K562 (cell line): ENCODE measurements around the gene GLMP. TPM values are rescaled to one million over a fixed set of nuclear protein-coding genes. Genes with fewer than 3 reads are reported as not detected.

Experiments used
- ARID2 ChIP-seq: fragments of 450-650 bp; IDR thresholded peaks from 2 replicates; pipeline ENCODE4 v1.6.1; 2017; ENCODE audit warnings: antibody characterized with exemption, mild to moderate bottlenecking
- CHD2 ChIP-seq: IDR thresholded peaks from 2 replicates; pipeline ENCODE4 v1.6.1; 2011; ENCODE audit warnings: low read depth, low read length
- CREB1 ChIP-seq, 2 experiments: sonication (generic) in 1 of 2; formaldehyde crosslinking in 1 of 2; IDR thresholded peaks; 2 replicates each; pipeline versions ENCODE4 v1.6.1 to v1.8.0; 2012 to 2022; ENCODE audit warnings: inconsistent platforms in 1 of 2, mild to moderate bottlenecking in 1 of 2, missing genetic modification reagents in 1 of 2, moderate library complexity in 1 of 2
- FOXA1 ChIP-seq: fragments of 450-650 bp; IDR thresholded peaks from 2 replicates; pipeline ENCODE4 v1.6.1; 2016; ENCODE audit warnings: mild to moderate bottlenecking, borderline replicate concordance
- HCFC1 ChIP-seq: IDR thresholded peaks from 2 replicates; pipeline ENCODE4 v1.6.1; 2012; ENCODE audit warnings: low read depth, low read length, improper control_type of control experiment
- HDAC1 ChIP-seq, 2 experiments: fragments of 450-650 bp; IDR thresholded peaks; 2 replicates each; pipeline ENCODE4 v1.6.1; 2016 to 2017; ENCODE audit warnings: inconsistent platforms in 1 of 2, mild to moderate bottlenecking in 1 of 2, moderate library complexity in 1 of 2
- HNRNPH1 ChIP-seq: fragments of 200-400 bp; formaldehyde crosslinking; optimal IDR thresholded peaks from 2 replicates; pipeline ENCODE3; 2017; ENCODE audit warnings: low read depth, mild to moderate bottlenecking, low read length, moderate library complexity
- HOXB6 ChIP-seq: fragments of 250-450 bp; sonication (Bioruptor Pico); IDR thresholded peaks from 2 replicates; pipeline ENCODE4 v1.5.1; 2022; ENCODE audit warnings: mild to moderate bottlenecking, borderline replicate concordance
- KDM4B ChIP-seq, 2 experiments: fragments of 450-650 bp in 1 of 2; sonication (generic) in 1 of 2; IDR thresholded peaks; 2 replicates each; pipeline ENCODE4 v1.6.1; 2016 to 2017; ENCODE audit warnings: borderline replicate concordance in 2 of 2, antibody characterized with exemption in 1 of 2, low read depth in 1 of 2, mild to moderate bottlenecking in 1 of 2
- NFXL1 ChIP-seq: fragments of 450-650 bp; formaldehyde crosslinking; IDR thresholded peaks from 2 replicates; pipeline ENCODE4 v1.4.0; 2021; ENCODE audit warnings: mild to moderate bottlenecking
- NR2C2 ChIP-seq, 2 experiments: fragments of 200-800 bp in 1 of 2; sonication (Bioruptor generic) in 1 of 2; sonication (generic) in 1 of 2; formaldehyde crosslinking in 1 of 2; IDR thresholded peaks; 2 replicates each; pipeline versions ENCODE4 v1.6.1 to v1.8.0; 2016 to 2022; ENCODE audit warnings: mild to moderate bottlenecking in 1 of 2, missing compliant biosample characterization in 1 of 2, missing genetic modification characterization in 1 of 2, missing genetic modification reagents in 1 of 2
- TAF1 ChIP-seq: IDR thresholded peaks from 2 replicates; pipeline ENCODE4 v1.6.1; 2011; ENCODE audit warnings: mild to moderate bottlenecking, low read length, moderate library complexity; ENCODE audit not compliant: insufficient read depth, control insufficient read depth, severe bottlenecking; ENCODE audit errors: extremely low read depth
- ZC3H4 ChIP-seq: sonication (generic); formaldehyde crosslinking; IDR thresholded peaks from 2 replicates; pipeline ENCODE4 v1.9.0; 2021; ENCODE audit warnings: missing genetic modification reagents, borderline replicate concordance
- ZNF175 ChIP-seq: fragments of 200-800 bp; sonication (Bioruptor generic); IDR thresholded peaks from 2 replicates; pipeline ENCODE4 v1.6.1; 2016; ENCODE audit warnings: low read depth, mild to moderate bottlenecking, missing genetic modification characterization, missing compliant biosample characterization
- ZNF444 ChIP-seq: fragments of 250-450 bp; sonication (Bioruptor Pico); IDR thresholded peaks from 2 replicates; pipeline ENCODE4 v1.4.0; 2020; ENCODE audit warnings: mild to moderate bottlenecking, moderate library complexity
- polyA plus RNA-seq, 8 experiments: library from polyadenylated mRNA; depleted of rRNA in 4 of 8; stranded (reverse) in 5 of 8; unstranded in 3 of 8; fragments of >200 nt; fragmentation: Nextera tagmentation in 2 of 8; fragmentation: Illumina TruSeq in 1 of 8; extraction: Ambion mirVana in 2 of 8; extraction: Trizol in 1 of 8; gene quantifications; 2 replicates each; pipeline versions ENCODE4 v1.2.1 to v1.2.3, GENCODE V29; 2011 to 2014; ENCODE audit warnings: inconsistent platforms in 1 of 8, missing spikeins in 1 of 8
- total RNA-seq, 7 experiments: library from RNA; depleted of rRNA in 6 of 7; stranded (reverse); fragments of >200 nt in 6 of 7; fragmentation: Illumina TruSeq in 2 of 7; extraction: Trizol in 2 of 7; gene quantifications; 2 replicates each; pipeline versions ENCODE4 v1.2.1 to v1.2.3, GENCODE V29; 2011 to 2021; ENCODE audit warnings: low replicate concordance in 1 of 7
- TF ChIP-seq, protein P1 (sequence below): fragments of 250-450 bp; sonication (Bioruptor Pico); IDR thresholded peaks from 2 replicates; pipeline ENCODE4 v1.5.1; 2021; ENCODE audit warnings: mild to moderate bottlenecking
- TF ChIP-seq, protein P2 (sequence below): fragments of 450-650 bp; IDR thresholded peaks from 2 replicates; pipeline ENCODE4 v1.6.1; 2016
- TF ChIP-seq, protein P3 (sequence below), 2 experiments: fragments of 450-650 bp; conservative IDR thresholded peaks; 2 replicates each; pipeline ENCODE4 v1.6.1; 2017; ENCODE audit warnings: mild to moderate bottlenecking in 2 of 2, moderate library complexity in 2 of 2
- TF ChIP-seq, protein P4 (sequence below), 2 experiments: IDR thresholded peaks; 2 replicates each; pipeline ENCODE4 v1.6.1; 2011; ENCODE audit warnings: borderline replicate concordance in 1 of 2, control low read depth in 1 of 2, low read depth in 1 of 2, low read length in 1 of 2, mild to moderate bottlenecking in 1 of 2, mixed read lengths in 1 of 2, moderate library complexity in 1 of 2; ENCODE audit not compliant: insufficient read depth in 1 of 2, insufficient read length in 1 of 2, poor library complexity in 1 of 2, severe bottlenecking in 1 of 2; ENCODE audit errors: extremely low read depth in 1 of 2

The GLMP gene
- total and polyA plus RNA-seq, 9 of the 15 experiments (the other 6 are each of a cell fraction or from before 2014, with no cell fraction given) = 8.3 to 28.2 (median 22.4) TPM

DNA sequence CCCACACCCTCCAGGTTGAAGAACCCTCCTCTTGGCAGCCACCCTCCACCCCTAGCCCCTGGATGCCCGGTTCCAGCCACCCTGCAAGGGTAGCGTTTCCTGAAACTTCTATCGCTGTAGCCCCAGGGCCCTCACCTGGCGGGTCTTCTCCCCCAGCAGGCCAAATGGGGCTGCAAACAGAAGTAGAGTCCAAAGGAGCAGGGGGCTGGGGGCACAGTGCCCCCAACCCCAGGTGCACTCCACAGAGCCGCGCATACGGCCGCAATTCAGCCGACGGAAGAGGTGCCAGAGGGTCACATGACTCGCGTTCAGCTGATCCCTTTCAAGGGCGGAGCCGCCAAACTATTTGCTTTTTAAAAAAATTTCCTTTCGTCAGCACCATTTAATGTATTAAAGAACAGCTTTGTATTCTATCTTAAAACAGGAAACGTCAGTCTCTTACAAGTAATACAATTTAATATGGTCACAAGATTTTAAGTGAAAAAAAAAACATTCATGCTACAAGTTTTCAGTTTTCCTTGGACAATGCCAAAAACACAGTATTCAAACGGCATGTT, at the start of gene GLMP (continued):
- TF ChIP-seq TAF1 (peak; percentile 13), NR2C2 (CRISPR knock-in tag; IDR thresholded peaks at IDR 0.05) (0 out of 2 replicates have a peak, but pooled peaks have one; percentile 20), NR2C2 (tag; IDR thresholded peaks at IDR 0.05) (no peak), NFXL1 (CRISPR knock-in tag) (no peak), ZNF175 (CRISPR knock-in tag) (no peak), HDAC1 (IDR thresholded peaks at IDR 0.05) (peak in 1 of 2 experiments; percentile 92; a peak in 2 of 4 replicates), ZNF444 (CRISPR knock-in tag) (no peak), HOXB6 (no peak), CHD2 (no peak), ZC3H4 (CRISPR knock-in tag) (no peak), CREB1 (IDR thresholded peaks at IDR 0.05) (no peak), CREB1 (CRISPR knock-in tag; IDR thresholded peaks at IDR 0.05) (no peak), FOXA1 (no peak), HNRNPH1 (no peak), ARID2 (no peak), KDM4B (IDR thresholded peaks at IDR 0.05; ENCODE audit: borderline replicate concordance in 2 of 2, low read depth in 1 of 2) (no peak), HCFC1 (peak; percentile 38; the same call in 1 of the 2 replicates)
- TF ChIP-seq, protein P1, sequence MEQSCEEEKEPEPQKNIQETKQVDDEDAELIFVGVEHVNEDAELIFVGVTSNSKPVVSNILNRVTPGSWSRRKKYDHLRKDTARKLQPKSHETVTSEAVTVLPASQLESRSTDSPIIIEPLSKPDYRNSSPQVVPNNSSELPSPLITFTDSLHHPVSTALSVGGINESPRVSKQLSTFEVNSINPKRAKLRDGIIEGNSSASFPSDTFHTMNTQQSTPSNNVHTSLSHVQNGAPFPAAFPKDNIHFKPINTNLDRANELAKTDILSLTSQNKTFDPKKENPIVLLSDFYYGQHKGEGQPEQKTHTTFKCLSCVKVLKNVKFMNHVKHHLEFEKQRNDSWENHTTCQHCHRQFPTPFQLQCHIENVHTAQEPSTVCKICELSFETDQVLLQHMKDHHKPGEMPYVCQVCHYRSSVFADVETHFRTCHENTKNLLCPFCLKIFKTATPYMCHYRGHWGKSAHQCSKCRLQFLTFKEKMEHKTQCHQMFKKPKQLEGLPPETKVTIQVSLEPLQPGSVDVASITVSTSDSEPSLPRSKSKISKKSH (CRISPR knock-in tag) = no peak
- TF ChIP-seq, protein P2, sequence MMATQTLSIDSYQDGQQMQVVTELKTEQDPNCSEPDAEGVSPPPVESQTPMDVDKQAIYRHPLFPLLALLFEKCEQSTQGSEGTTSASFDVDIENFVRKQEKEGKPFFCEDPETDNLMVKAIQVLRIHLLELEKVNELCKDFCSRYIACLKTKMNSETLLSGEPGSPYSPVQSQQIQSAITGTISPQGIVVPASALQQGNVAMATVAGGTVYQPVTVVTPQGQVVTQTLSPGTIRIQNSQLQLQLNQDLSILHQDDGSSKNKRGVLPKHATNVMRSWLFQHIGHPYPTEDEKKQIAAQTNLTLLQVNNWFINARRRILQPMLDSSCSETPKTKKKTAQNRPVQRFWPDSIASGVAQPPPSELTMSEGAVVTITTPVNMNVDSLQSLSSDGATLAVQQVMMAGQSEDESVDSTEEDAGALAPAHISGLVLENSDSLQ = no peak
- TF ChIP-seq, protein P3, sequence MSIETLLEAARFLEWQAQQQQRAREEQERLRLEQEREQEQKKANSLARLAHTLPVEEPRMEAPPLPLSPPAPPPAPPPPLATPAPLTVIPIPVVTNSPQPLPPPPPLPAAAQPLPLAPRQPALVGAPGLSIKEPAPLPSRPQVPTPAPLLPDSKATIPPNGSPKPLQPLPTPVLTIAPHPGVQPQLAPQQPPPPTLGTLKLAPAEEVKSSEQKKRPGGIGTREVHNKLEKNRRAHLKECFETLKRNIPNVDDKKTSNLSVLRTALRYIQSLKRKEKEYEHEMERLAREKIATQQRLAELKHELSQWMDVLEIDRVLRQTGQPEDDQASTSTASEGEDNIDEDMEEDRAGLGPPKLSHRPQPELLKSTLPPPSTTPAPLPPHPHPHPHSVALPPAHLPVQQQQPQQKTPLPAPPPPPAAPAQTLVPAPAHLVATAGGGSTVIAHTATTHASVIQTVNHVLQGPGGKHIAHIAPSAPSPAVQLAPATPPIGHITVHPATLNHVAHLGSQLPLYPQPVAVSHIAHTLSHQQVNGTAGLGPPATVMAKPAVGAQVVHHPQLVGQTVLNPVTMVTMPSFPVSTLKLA (conservative IDR thresholded peaks at IDR 0.05) = peak in 1 of 2 experiments; percentile 55; a peak in 2 of 4 replicates
- TF ChIP-seq, protein P4, sequence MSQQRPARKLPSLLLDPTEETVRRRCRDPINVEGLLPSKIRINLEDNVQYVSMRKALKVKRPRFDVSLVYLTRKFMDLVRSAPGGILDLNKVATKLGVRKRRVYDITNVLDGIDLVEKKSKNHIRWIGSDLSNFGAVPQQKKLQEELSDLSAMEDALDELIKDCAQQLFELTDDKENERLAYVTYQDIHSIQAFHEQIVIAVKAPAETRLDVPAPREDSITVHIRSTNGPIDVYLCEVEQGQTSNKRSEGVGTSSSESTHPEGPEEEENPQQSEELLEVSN (IDR thresholded peaks at IDR 0.05; ENCODE audit: borderline replicate concordance in 1 of 2, extremely low read depth in 1 of 2, insufficient read depth in 1 of 2, insufficient read length in 1 of 2, low read depth in 1 of 2, low read length in 1 of 2, poor library complexity in 1 of 2, severe bottlenecking in 1 of 2) = peak in 1 of 2 experiments; percentile 83
